ENCODE measurements around the gene WEE2.
A peak's percentile ranks its signal among the peaks of the same experiment; 100 is the strongest.

Gene WEE2

GRCh38 chr7:141691540-141691939, 16.6 kb upstream of the WEE2 start:
- no peak for DNase-seq (ENCODE audit: low read depth in 2 of 2)

GRCh38 chr7:141691961-141692360, 16.2 kb upstream of the WEE2 start:
- no peak for DNase-seq (ENCODE audit: low read depth in 2 of 2)

GRCh38 chr7:141693082-141693481, 15.1 kb upstream of the WEE2 start:
- DNase-seq (ENCODE audit: low read depth in 2 of 2), result no peak

- no peak for DNase-seq (ENCODE audit: low read depth in 2 of 2)
Observed at GRCh38 chr7:141695803-141696289, 12.3 kb upstream of the WEE2 start.

- no peak for DNase-seq (ENCODE audit: low read depth in 2 of 2)
Observed at GRCh38 chr7:141696348-141696747, 11.8 kb upstream of the WEE2 start.

GRCh38 chr7:141697211-141697871, 10.8 kb upstream of the WEE2 start:
- DNase-seq (ENCODE audit: low read depth in 2 of 2), result no peak

GRCh38 chr7:141698247-141699015, 9.7 kb upstream of the WEE2 start:
- DNase-seq (ENCODE audit: low read depth in 2 of 2), result no peak

GRCh38 chr7:141699860-141700259, 8.3 kb upstream of the WEE2 start:
- no peak for DNase-seq (ENCODE audit: low read depth in 2 of 2)

GRCh38 chr7:141700296-141700847, 7.8 kb upstream of the WEE2 start:
- no peak for DNase-seq (ENCODE audit: low read depth in 2 of 2)

- peak in 1 of 2 donors; percentile 1 for DNase-seq (ENCODE audit: low read depth in 2 of 2)
Observed at GRCh38 chr7:141700848-141701371, 7.2 kb upstream of the WEE2 start.

GRCh38 chr7:141701489-141702046, 6.6 kb upstream of the WEE2 start:
- peak; percentile 46 to 53 for DNase-seq (ENCODE audit: low read depth in 2 of 2)

- peak in 1 of 2 donors; percentile 24 for DNase-seq (ENCODE audit: low read depth in 2 of 2)
Observed at GRCh38 chr7:141702047-141702567, 6.0 kb upstream of the WEE2 start, which contains the start of gene DENND11. Gene DENND11 (minus strand): TSS chr7:141702166. CDS start chr7:141702153, 13 bp downstream.

- DNase-seq (ENCODE audit: low read depth in 2 of 2), result no peak
Observed at GRCh38 chr7:141702892-141703291, 5.3 kb upstream of the WEE2 start.

GRCh38 chr7:141704112-141704511, 4.0 kb upstream of the WEE2 start:
- no peak for DNase-seq (ENCODE audit: low read depth in 2 of 2)

- DNase-seq (ENCODE audit: low read depth in 2 of 2), result no peak
Observed at GRCh38 chr7:141704741-141705140, 3.4 kb upstream of the WEE2 start.

GRCh38 chr7:141706239-141707064, 1.7 kb upstream of the WEE2 start:
- no peak for DNase-seq (ENCODE audit: low read depth in 2 of 2)

GRCh38 chr7:141709318-141709717, 1.2 kb downstream of the WEE2 start:
- no peak for DNase-seq (ENCODE audit: low read depth in 2 of 2)

- DNase-seq (ENCODE audit: low read depth in 2 of 2), result no peak
Observed at GRCh38 chr7:141709749-141710148, 1.6 kb downstream of the WEE2 start.

GRCh38 chr7:141710301-141710700, 2.1 kb downstream of the WEE2 start:
- DNase-seq (ENCODE audit: low read depth in 2 of 2), result no peak

- DNase-seq (ENCODE audit: low read depth in 2 of 2), result no peak
Observed at GRCh38 chr7:141712603-141713255, 4.6 kb downstream of the WEE2 start.

GRCh38 chr7:141713890-141714289, 5.7 kb downstream of the WEE2 start:
- DNase-seq (ENCODE audit: low read depth in 2 of 2), result no peak

All from stimulated activated CD8-positive, alpha-beta memory T cell treated with anti-CD3 and anti-CD28 coated beads, Interleukin-15, amount 100 ng/mL, for 4 hours (primary cell).